IMR-90 (cell line): Measurements from ENCODE around the gene MALRD1. TPM values are rescaled to one million over a fixed set of nuclear protein-coding genes. Genes with fewer than 3 reads are reported as not detected.

Source experiments
- ATAC-seq: fragments of 200-7000 bp; cut with Tn5 transposase; 2 replicates; pipeline ENCODE4 v1.9.1; 2020; ENCODE audit warnings: low read depth, mild to moderate bottlenecking, moderate library complexity
- BruUV-seq: library from RNA; stranded (reverse); fragments of 400-500 nt; replicated peaks from 2 replicates; lab custom pipeline; 2021; lab: Mats Ljungman, UMichigan
- CTCF ChIA-PET: fragments of 300-600 bp; formaldehyde crosslinking; extraction: SDS; loops from one replicate; lab custom pipeline; 2021; ENCODE audit warnings: antibody characterized with exemption; lab: Yijun Ruan, JAX
- POLR2A ChIA-PET: fragments of 300-600 bp; sonication (Branson Sonifier 250); formaldehyde crosslinking; loops from one replicate; lab custom pipeline; 2022; ENCODE audit warnings: antibody characterized with exemption; ENCODE audit not compliant: unreplicated experiment; lab: Charles Lee
- DNase-seq: peaks from one replicate; pipeline ENCODE4 v3.0.0; 2013
- H2AFZ ChIP-seq: replicated peaks from 2 replicates; pipeline ENCODE3; 2013; ENCODE audit warnings: low read length, mild to moderate bottlenecking; ENCODE audit not compliant: poor library complexity
- H2AK5ac ChIP-seq: 2 replicates; pipeline ENCODE4 v1.6.1; 2013; ENCODE audit warnings: low read depth, low read length, inconsistent platforms
- H2AK9ac ChIP-seq: replicated peaks from 2 replicates; pipeline ENCODE3; 2013; ENCODE audit warnings: mild to moderate bottlenecking, low read depth, low read length, moderate library complexity; ENCODE audit not compliant: poor library complexity
- H2BK120ac ChIP-seq: 2 replicates; pipeline ENCODE4 v1.6.1; 2013; ENCODE audit warnings: low read depth, low read length, inconsistent platforms
- H2BK15ac ChIP-seq: 3 replicates; pipeline ENCODE4 v1.6.1; 2013; ENCODE audit warnings: low read depth, low read length, inconsistent platforms
- H2BK20ac ChIP-seq: 2 replicates; pipeline ENCODE4 v1.6.1; 2013; ENCODE audit warnings: low read depth, mild to moderate bottlenecking, inconsistent platforms, low read length, moderate library complexity
- H2BK5ac ChIP-seq: 2 replicates; pipeline ENCODE4 v1.6.1; 2013; ENCODE audit warnings: mild to moderate bottlenecking, low read depth, low read length, inconsistent platforms; ENCODE audit not compliant: poor library complexity, severe bottlenecking
- H3K14ac ChIP-seq: replicated peaks from 2 replicates; pipeline ENCODE4 v1.6.1; 2013; ENCODE audit warnings: low read depth, low read length, inconsistent platforms
- H3K18ac ChIP-seq: 2 replicates; pipeline ENCODE4 v1.6.1; 2013; ENCODE audit warnings: low read depth, low read length, control low read depth
- H3K23ac ChIP-seq: 2 replicates; pipeline ENCODE4 v1.6.1; 2013; ENCODE audit warnings: low read depth, low read length, inconsistent platforms
- H3K27ac ChIP-seq: 2 replicates; pipeline ENCODE4 v1.5.1; 2013; ENCODE audit warnings: mild to moderate bottlenecking, control low read depth, low read length; ENCODE audit not compliant: insufficient read depth
- H3K27me3 ChIP-seq: 2 replicates; pipeline ENCODE4 v1.6.1; 2013; ENCODE audit warnings: low read length; ENCODE audit not compliant: control insufficient read depth, insufficient read depth
- H3K36me3 ChIP-seq: 2 replicates; pipeline ENCODE4 v1.6.1; 2013; ENCODE audit warnings: low read length, mixed read lengths; ENCODE audit not compliant: control insufficient read depth, insufficient read depth
- H3K4ac ChIP-seq: 2 replicates; pipeline ENCODE4 v1.6.1; 2013; ENCODE audit warnings: low read depth, low read length, inconsistent platforms
- H3K4me1 ChIP-seq: 2 replicates; pipeline ENCODE4 v1.6.1; 2013; ENCODE audit warnings: low read length, mixed read lengths; ENCODE audit not compliant: control insufficient read depth, insufficient read depth
- H3K4me2 ChIP-seq: 2 replicates; pipeline ENCODE4 v1.6.1; 2013; ENCODE audit warnings: low read depth, mild to moderate bottlenecking, control low read depth, low read length, moderate library complexity
- H3K4me3 ChIP-seq: 2 replicates; pipeline ENCODE4 v1.5.1; 2013; ENCODE audit warnings: low read depth, mild to moderate bottlenecking, control low read depth, low read length, moderate library complexity; ENCODE audit not compliant: insufficient read depth
- H3K56ac ChIP-seq: 2 replicates; pipeline ENCODE4 v1.6.1; 2013; ENCODE audit warnings: low read length, inconsistent platforms; ENCODE audit not compliant: insufficient read depth; ENCODE audit errors: extremely low read depth
- H3K79me1 ChIP-seq, 2 experiments: 2 replicates each; pipeline ENCODE4 v1.6.1; 2013; ENCODE audit warnings: low read length in 2 of 2, inconsistent platforms in 1 of 2, low read depth in 1 of 2
- H3K9ac ChIP-seq: 2 replicates; pipeline ENCODE4 v1.6.1; 2013; ENCODE audit warnings: low read depth, low read length, control low read depth
- H3K9me1 ChIP-seq: 2 replicates; pipeline ENCODE4 v1.6.1; 2013; ENCODE audit warnings: low read length, inconsistent platforms; ENCODE audit not compliant: insufficient read depth
- H3K9me3 ChIP-seq: 2 replicates; pipeline ENCODE4 v1.6.1; 2013; ENCODE audit warnings: low read length; ENCODE audit not compliant: control insufficient read depth, insufficient read depth
- H4K20me1 ChIP-seq: 2 replicates; pipeline ENCODE4 v1.6.1; 2013; ENCODE audit warnings: low read length, inconsistent platforms; ENCODE audit not compliant: insufficient read depth
- H4K5ac ChIP-seq: 2 replicates; pipeline ENCODE4 v1.6.1; 2013; ENCODE audit warnings: mild to moderate bottlenecking, low read depth, low read length, control low read depth
- H4K8ac ChIP-seq, 2 experiments: 2 replicates each; pipeline ENCODE4 v1.6.1; 2013; ENCODE audit warnings: low read depth in 2 of 2, low read length in 2 of 2, control low read depth in 1 of 2, inconsistent platforms in 1 of 2
- H4K91ac ChIP-seq: 2 replicates; pipeline ENCODE4 v1.6.1; 2013; ENCODE audit warnings: low read depth, low read length, inconsistent platforms; ENCODE audit not compliant: insufficient read depth
- BHLHE40 ChIP-seq: fragments of 150-350 bp; IDR thresholded peaks from 2 replicates; pipeline ENCODE4 v1.6.1; 2016; ENCODE audit warnings: mild to moderate bottlenecking, low read depth, low read length
- CEBPB ChIP-seq: IDR thresholded peaks from 2 replicates; pipeline ENCODE4 v1.6.1; 2012; ENCODE audit warnings: low read depth, low read length, improper control_type of control experiment
- CHD1 ChIP-seq: IDR thresholded peaks from 2 replicates; pipeline ENCODE4 v1.6.1; 2012; ENCODE audit warnings: low read depth, low read length, improper control_type of control experiment
- FOS ChIP-seq: fragments of 150-350 bp; IDR thresholded peaks from 2 replicates; pipeline ENCODE4 v1.6.1; 2016; ENCODE audit warnings: low read depth, low read length
- MAZ ChIP-seq: IDR thresholded peaks from 2 replicates; pipeline ENCODE4 v1.6.1; 2012; ENCODE audit warnings: low read depth, mild to moderate bottlenecking, low read length, improper control_type of control experiment, moderate library complexity, borderline replicate concordance
- MXI1 ChIP-seq: IDR thresholded peaks from 2 replicates; pipeline ENCODE4 v1.6.1; 2012; ENCODE audit warnings: low read depth, mild to moderate bottlenecking, low read length, moderate library complexity, borderline replicate concordance
- RCOR1 ChIP-seq: IDR thresholded peaks from 2 replicates; pipeline ENCODE4 v1.6.1; 2012; ENCODE audit warnings: mild to moderate bottlenecking, low read length, improper control_type of control experiment; ENCODE audit not compliant: insufficient replicate concordance
- WGBS, 2 experiments: methylation state at CpG; one replicate each; pipeline versions ENCODE4 v1.1.5 to v1.1.7; 2013; ENCODE audit warnings: missing lambda C conversion rate in 2 of 2; ENCODE audit not compliant: insufficient read length in 1 of 2; ENCODE audit errors: extremely low coverage in 2 of 2; 5-methylcytosine and 5-hydroxymethylcytosine counted together
- dilution Hi-C: fragments of 300-500 bp; cut with HindIII; formaldehyde crosslinking; loops from one replicate; pipeline ENCODE4 v1.14.3; 2018; ENCODE audit warnings: low sequenced_read_pairs; ENCODE audit not compliant: unreplicated experiment
- in situ Hi-C: fragments of 300-500 bp; cut with MboI; formaldehyde crosslinking; loops from 3 replicates; pipeline ENCODE4 v1.14.3; 2019; ENCODE audit warnings: low sequenced_read_pairs, inconsistent platforms, mixed read lengths
- intact Hi-C: fragments of 100-400 bp; cut with micrococcal nuclease; formaldehyde crosslinking; loops from 2 replicates; pipeline ENCODE4 v1.10.0; 2022
- polyA plus RNA-seq, 3 experiments: library from polyadenylated mRNA; depleted of rRNA; stranded (reverse); fragments of >200 nt; gene quantifications; 2 replicates each; pipeline ENCODE4 v1.2.3, GENCODE V29; 2012; ENCODE audit warnings: low replicate concordance in 1 of 3
- total RNA-seq: library from RNA; depleted of rRNA; stranded (reverse); fragments of >200 nt; gene quantifications from 2 replicates; pipeline ENCODE4 v1.2.3, GENCODE V29; 2012

Gene MALRD1
- total and polyA plus RNA-seq, 2 of the 4 experiments (the other 2 are of a cell fraction) = 0.34 to 1.1 TPM

DNA sequence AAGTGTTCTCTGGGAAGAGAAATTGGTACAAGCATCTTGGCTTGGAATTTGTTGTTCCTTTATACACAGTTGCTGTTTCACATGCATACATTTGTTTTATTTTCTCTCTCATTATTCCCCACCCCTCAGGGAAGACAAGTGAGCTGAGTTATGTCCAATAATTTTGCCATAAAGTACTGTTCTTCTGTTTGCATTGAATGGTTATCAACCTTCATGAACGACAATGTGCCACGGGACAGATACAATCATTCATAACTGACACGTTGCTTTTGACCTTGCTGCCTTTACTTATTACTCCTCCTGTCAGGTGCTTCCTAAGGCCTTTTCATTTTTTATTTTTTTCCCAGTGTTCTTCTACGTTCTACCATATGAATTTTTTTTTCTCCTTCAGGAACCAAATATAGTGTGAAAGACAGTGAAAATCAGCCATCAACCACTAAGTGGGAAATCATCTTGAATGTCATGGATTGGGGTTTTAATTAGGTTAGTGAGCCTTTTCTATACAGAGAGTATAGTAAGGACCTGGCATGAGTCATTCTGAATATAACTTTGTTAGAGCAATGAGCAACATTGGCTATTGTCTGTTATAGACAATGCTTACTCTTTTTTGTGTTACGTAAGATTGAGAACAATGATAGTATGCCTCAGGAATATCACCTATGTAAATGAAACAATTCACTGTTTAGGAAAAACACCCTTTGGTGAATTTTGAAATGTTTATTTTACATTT, 383.2 kb downstream of the MALRD1 start:
- Histone ChIP-seq H3K18ac (no peak overlapping the region), H3K79me1 (no peaks in the 10 kb centered on the region), H3K4me1 (no peaks in the 10 kb centered on the region), H2BK20ac (no peak overlapping the region), H3K9me3 (no peaks in the 10 kb centered on the region), H3K9me1 (no peaks in the 10 kb centered on the region; the same call in 1 of the 2 replicates), H3K4me2 (no peak overlapping the region), H3K9ac (no peak overlapping the region), H4K8ac (no peak overlapping the region), H2AK5ac (no peak overlapping the region), H4K20me1 (no peaks in the 10 kb centered on the region), H2AFZ (no peak overlapping the region), H3K56ac (no peak overlapping the region), H3K14ac (no peak overlapping the region), H2AK9ac (no peak overlapping the region), H3K4me3 (no peak overlapping the region), H3K4ac (no peak overlapping the region), H3K27ac (no peak overlapping the region), H4K91ac (no peak overlapping the region), H3K27me3 (no peaks in the 10 kb centered on the region), H3K36me3 (no peaks in the 10 kb centered on the region), H4K5ac (no peak overlapping the region), H3K23ac (no peak overlapping the region), H2BK15ac (no peak overlapping the region), H2BK5ac (no peak overlapping the region), H2BK120ac (no peak overlapping the region)
- intact Hi-C loops = no loop called here
- ATAC-seq (no peak), DNase-seq (no peak)
- in situ Hi-C loops = no loop called here
- BruUV-seq = no TSS peak
- no CpG with 5 or more reads among the region's 5 CpGs for WGBS, 2 experiments
- CTCF ChIA-PET = no interaction called here
- POLR2A ChIA-PET = no interaction called here
- dilution Hi-C loops = no loop called here
- TF ChIP-seq RCOR1 (no peak), MAZ (no peak), CEBPB (0 out of 2 replicates have a peak, but pooled peaks have one; percentile 7), FOS (no peak), MXI1 (no peak), CHD1 (no peak), BHLHE40 (no peak)
